Right lobe of liver (tissue), 6 donors: ENCODE data around the gene RAB22A. TPM values are rescaled to one million over a fixed set of nuclear protein-coding genes. Genes with fewer than 3 reads are reported as not detected.
"Not testable (repeated sequence)": the region's sequence is repeated elsewhere in the genome, so short reads cannot be mapped to it uniquely, and the experiment has no call there.

Source experiments
- ATAC-seq, 4 donors: fragments of 200-7000 bp; cut with Tn5 transposase; one replicate each; pipeline ENCODE4 v1.9.1; 2020; ENCODE audit warnings: mild to moderate bottlenecking in 4 of 4, moderate library complexity in 4 of 4
- DNase-seq, 3 donors: peaks; one replicate each; pipeline ENCODE4 v3.0.0-alpha.2; 2020
- H3K27ac ChIP-seq, 3 donors: fragments of 200-600 bp; one replicate each; pipeline ENCODE4 v1.8.0; 2022
- H3K27me3 ChIP-seq, 2 donors: fragments of 200-600 bp; one replicate each; pipeline ENCODE4 v1.8.0; 2022
- H3K36me3 ChIP-seq, 4 donors: fragments of 200-600 bp; sonication (generic) in 1 of 4; one replicate each; pipeline versions ENCODE4 v1.5.1 to v1.8.0; 2017 to 2022; ENCODE audit warnings: control low read depth in 1 of 4
- H3K4me1 ChIP-seq, 4 donors: fragments of 200-600 bp; sonication (generic) in 1 of 4; one replicate each; pipeline versions ENCODE4 v1.5.1 to v1.8.0; 2017 to 2022; ENCODE audit warnings: control low read depth in 1 of 4
- H3K4me3 ChIP-seq, 3 donors: fragments of 200-600 bp; one replicate each; pipeline ENCODE4 v1.8.0; 2022
- H3K9me3 ChIP-seq, 4 donors: fragments of 200-600 bp; sonication (generic) in 1 of 4; one replicate each; pipeline versions ENCODE4 v1.5.1 to v1.8.0; 2017 to 2022; ENCODE audit warnings: control low read depth in 1 of 4
- POLR2A ChIP-seq: fragments of 450-650 bp; IDR thresholded peaks from one replicate; pipeline ENCODE4 v1.6.1; 2017; ENCODE audit warnings: antibody characterized with exemption, mild to moderate bottlenecking
- WGBS: methylation state at CpG from one replicate; pipeline ENCODE4 v1.1.6; 2018; ENCODE audit warnings: low coverage, low lambda C conversion rate; ENCODE audit not compliant: insufficient coverage; ENCODE audit errors: missing lambda C conversion rate; 5-methylcytosine and 5-hydroxymethylcytosine counted together
- intact Hi-C, 2 donors: fragments of 100-400 bp; cut with DNase I; formaldehyde crosslinking; loops; one replicate each; pipeline versions ENCODE4 v1.11.2 to v1.14.1; 2022
- total RNA-seq, 6 experiments: library from RNA; depleted of rRNA in 2 of 6; stranded (reverse); fragments of >200 nt in 2 of 6; fragmentation: NEBNext Ultra II Directional in 3 of 6; extraction: Animal tissue kit (Norgen Biotek cat#: 25700) in 3 of 6; gene quantifications; one replicate each; pipeline versions ENCODE4 v1.1.0 to v1.2.4, GENCODE V29; 2016 to 2023
- TF ChIP-seq, protein P1 (sequence below), 4 donors: fragments of 200-600 bp in 3 of 4; fragments of 450-650 bp in 1 of 4; IDR thresholded peaks; one replicate each; pipeline versions ENCODE4 v1.5.1 to v1.8.0; 2016 to 2022; ENCODE audit warnings: antibody characterized with exemption in 4 of 4, mild to moderate bottlenecking in 2 of 4
- donor health status: DM: no; HTN: yes; CAD: no.
- donor health status: DM: no; HTN: no; CAD: no.
- donor health status: DM: no; HTN: no; CAD: no.
- donor health status: DM: no; HTN: yes; CAD: no.
- donor health status: DM: no; HTN: yes; CAD: no.

RAB22A gene
- total RNA-seq, 6 experiments from 2014 or later, result 7.4 to 11.6 (median 9.5) TPM

DNA sequence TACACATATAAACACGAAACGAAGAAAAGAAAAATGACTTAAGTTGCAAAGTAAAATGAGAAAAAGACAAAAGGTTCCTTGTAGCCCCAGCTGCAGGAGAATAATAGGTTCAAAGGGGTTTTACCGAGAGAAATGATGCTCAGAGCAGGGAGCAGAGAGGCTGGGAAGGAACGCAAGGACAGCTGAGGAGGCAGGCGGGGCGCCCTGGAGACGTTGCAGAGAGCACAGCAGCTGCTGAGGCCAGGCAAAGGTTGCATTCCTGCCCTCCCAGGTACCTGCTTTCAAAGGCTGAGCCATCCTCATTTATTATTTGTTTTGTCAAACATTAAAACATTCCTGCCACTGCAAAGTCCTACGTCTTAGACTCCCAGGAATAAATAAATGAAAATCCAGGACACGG, 63.3 kb downstream of the RAB22A start:
- Histone ChIP-seq H3K27me3 (no peaks in the 10 kb centered on the region), H3K9me3 (no peaks in the 10 kb centered on the region), H3K4me1 (peaks cover 0 to 10% (median 0%) of the 10 kb centered on the region in 4 donors), H3K27ac (no peak overlapping the region), H3K36me3 (no peaks in the 10 kb centered on the region), H3K4me3 (no peak overlapping the region)
- no peak for DNase-seq
- no peak for ATAC-seq
- WGBS, result 68% methylated on average over 9 of the region's 9 CpGs
- intact Hi-C loops, result loop anchor here in 1 of 2 donors (10.0 kb wide), 1 partner anchor 58 kb away; no protein-coding TSS in a partner anchor
- TF ChIP-seq, protein P1, sequence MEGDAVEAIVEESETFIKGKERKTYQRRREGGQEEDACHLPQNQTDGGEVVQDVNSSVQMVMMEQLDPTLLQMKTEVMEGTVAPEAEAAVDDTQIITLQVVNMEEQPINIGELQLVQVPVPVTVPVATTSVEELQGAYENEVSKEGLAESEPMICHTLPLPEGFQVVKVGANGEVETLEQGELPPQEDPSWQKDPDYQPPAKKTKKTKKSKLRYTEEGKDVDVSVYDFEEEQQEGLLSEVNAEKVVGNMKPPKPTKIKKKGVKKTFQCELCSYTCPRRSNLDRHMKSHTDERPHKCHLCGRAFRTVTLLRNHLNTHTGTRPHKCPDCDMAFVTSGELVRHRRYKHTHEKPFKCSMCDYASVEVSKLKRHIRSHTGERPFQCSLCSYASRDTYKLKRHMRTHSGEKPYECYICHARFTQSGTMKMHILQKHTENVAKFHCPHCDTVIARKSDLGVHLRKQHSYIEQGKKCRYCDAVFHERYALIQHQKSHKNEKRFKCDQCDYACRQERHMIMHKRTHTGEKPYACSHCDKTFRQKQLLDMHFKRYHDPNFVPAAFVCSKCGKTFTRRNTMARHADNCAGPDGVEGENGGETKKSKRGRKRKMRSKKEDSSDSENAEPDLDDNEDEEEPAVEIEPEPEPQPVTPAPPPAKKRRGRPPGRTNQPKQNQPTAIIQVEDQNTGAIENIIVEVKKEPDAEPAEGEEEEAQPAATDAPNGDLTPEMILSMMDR (IDR thresholded peaks at IDR 0.05), result no peak
- no peak for TF ChIP-seq POLR2A

DNA sequence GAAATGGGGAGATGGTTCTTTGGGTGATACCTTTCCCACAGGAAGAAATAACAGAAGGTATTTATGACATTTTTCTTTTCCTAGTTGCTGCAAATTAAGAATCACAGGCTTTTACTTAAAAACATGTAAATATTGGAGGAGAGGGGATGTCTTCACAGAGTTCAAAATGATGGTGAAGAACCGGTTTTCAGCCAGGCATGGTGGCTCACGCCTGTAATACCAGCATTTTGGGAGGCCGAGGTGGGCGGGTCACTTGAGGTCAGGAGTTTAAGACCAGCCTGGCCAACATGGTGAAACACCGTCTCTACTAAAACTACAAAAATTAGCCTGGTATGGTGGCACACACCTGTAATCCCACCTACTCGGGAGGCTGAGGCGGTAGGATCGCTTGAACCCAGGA, 63.8 kb downstream of the RAB22A start:
- not testable (repeated sequence) for H3K4me3 ChIP-seq, H3K36me3 ChIP-seq, ATAC-seq, H3K27me3 ChIP-seq, H3K4me1 ChIP-seq, DNase-seq, H3K27ac ChIP-seq, H3K9me3 ChIP-seq
- intact Hi-C loops, result loop anchor here in 1 of 2 donors (10.0 kb wide), 1 partner anchor 58 kb away; no protein-coding TSS in a partner anchor
- WGBS, result 89% methylated on average over 6 of the region's 8 CpGs

DNA sequence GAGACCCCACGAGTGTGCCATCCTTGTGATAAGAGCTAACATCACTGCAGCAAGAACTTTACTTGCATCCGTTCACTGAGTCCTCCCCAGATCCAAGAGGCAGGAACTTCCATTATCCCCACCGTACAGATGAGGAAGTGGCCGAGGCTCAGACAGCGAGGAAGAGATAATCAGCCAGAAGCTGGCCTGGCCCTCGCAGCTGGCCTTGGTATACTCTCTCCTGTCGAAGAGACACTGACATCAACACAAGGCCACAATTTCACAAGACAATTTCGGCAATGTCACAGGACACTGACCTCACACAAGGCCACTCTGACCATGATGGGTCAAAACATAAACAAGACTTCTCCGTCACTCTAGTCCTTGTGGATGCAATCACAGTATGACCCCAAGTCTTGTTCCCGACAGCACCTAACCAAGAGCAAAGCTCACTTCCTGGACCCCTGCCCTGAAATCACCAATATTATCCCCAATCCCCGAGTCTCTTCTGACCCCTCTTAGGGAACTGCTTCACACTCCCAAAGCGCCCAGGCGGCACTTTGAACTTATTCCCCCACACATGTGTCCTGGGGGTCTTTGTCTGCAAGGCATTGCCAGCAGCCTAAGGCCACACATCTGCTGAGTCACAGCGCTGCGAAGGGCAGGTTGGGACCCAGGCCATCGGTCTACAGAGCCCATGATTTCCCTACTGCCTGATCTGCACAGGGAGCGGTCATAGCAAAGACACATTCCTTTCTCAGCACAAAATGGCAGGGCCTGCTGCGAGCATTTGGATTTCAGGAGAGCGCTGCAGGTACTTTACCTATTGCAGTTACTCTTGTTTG, 64.7 kb downstream of the RAB22A start:
- Histone ChIP-seq H3K4me1 (peaks cover 0 to 10% (median 0%) of the 10 kb centered on the region in 4 donors), H3K9me3 (no peaks in the 10 kb centered on the region), H3K4me3 (no peak overlapping the region), H3K27me3 (no peaks in the 10 kb centered on the region), H3K36me3 (no peaks in the 10 kb centered on the region), H3K27ac (no peak overlapping the region)
- TF ChIP-seq, protein P1 (IDR thresholded peaks at IDR 0.05), result no peak
- no peak for TF ChIP-seq POLR2A
- DNase-seq (peak; percentile 54 to 66 (median 63)), ATAC-seq (peak; percentile 74 to 90 (median 82))
- intact Hi-C loops, result loop anchor here in 1 of 2 donors (10.0 kb wide), 1 partner anchor 59 kb away; no protein-coding TSS in a partner anchor
- 55% methylated on average over 16 of the region's 19 CpGs for WGBS

DNA sequence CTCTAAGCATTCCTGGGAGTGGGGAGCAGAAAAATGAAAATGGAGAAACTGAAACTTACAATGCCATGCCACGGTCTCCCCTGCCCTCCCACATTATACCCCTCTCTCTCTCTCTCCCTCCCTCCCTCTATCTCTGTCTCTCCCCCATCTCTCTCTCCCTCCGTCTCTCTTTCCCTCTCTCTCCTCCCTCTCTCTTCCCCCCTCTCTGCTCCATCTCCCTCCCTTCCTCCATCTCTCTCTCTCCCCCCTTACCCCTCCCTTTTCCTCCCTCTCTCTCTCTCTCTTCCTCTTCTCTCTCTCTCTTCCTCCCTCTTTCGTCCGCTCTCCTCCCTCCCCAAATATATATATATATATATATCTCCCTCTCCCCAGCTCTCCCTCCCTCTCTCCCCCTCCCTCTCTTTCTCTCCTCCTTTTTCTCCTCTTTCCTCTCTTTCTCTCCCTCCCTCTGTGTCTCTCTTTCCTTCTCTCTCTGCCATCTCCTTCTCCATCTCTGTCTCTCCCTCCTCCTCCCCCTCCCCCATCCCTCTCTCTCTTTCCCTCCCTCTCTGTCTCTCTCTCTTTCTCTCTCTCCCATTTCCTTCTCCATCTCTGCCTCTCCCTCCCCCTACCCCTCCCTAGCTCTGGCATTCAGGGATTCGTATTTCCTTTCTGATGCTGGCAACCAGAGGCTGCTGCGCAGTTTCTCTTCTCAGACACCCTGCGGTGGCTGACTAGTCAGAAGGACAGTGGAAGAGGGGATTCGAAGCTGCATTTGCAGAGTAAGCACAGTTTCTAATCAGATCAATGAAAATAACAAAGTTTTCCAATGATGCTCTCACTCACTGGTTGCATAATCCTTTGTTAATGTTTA, 65.6 kb downstream of the RAB22A start:
- TF ChIP-seq POLR2A, result no peak
- TF ChIP-seq, protein P1 (IDR thresholded peaks at IDR 0.05), result no peak
- Histone ChIP-seq H3K9me3 (no peaks in the 10 kb centered on the region), H3K4me3 (no peak overlapping the region), H3K27me3 (no peaks in the 10 kb centered on the region), H3K27ac (no peak overlapping the region), H3K36me3 (no peaks in the 10 kb centered on the region), H3K4me1 (peaks cover 0 to 10% (median 0%) of the 10 kb centered on the region in 4 donors)
- intact Hi-C loops, result loop anchor here in 1 of 2 donors (10.0 kb wide), 1 partner anchor 60 kb away; no protein-coding TSS in a partner anchor
- ATAC-seq (peak in 1 of 4 donors; percentile 31), DNase-seq (no peak)
- WGBS, result 33% methylated on average over 7 of the region's 8 CpGs
